WTC11 (cell line): ENCODE results near the gene ANKRD33B. TPM values are rescaled to one million over a fixed set of nuclear protein-coding genes. Genes with fewer than 3 reads are reported as not detected.

Experiments
- ATAC-seq: fragments of 200-7000 bp; cut with Tn5 transposase; 2 replicates; pipeline ENCODE4 v1.10.0; 2021; ENCODE audit warnings: mild to moderate bottlenecking, moderate library complexity
- CTCF ChIA-PET: fragments of 300-600 bp; sonication (Branson Sonifier 250); formaldehyde crosslinking; loops from one replicate; lab custom pipeline; 2021; ENCODE audit warnings: antibody characterized with exemption; lab: Charles Lee
- POLR2A ChIA-PET: fragments of 350-600 bp; sonication (Branson Sonifier 250); formaldehyde crosslinking; loops from one replicate; lab custom pipeline; 2021; ENCODE audit warnings: antibody characterized with exemption; lab: Charles Lee
- DNase-seq: peaks from one replicate; pipeline ENCODE4 v3.0.0; 2021; ENCODE audit warnings: low spot score
- H3K27ac Mint-ChIP-seq: 2 replicates; pipeline ENCODE4 v1.8.0; 2021; ENCODE audit warnings: mixed read lengths
- H3K27me3 Mint-ChIP-seq: 2 replicates; pipeline ENCODE4 v1.8.0; 2021; ENCODE audit warnings: low read depth, mild to moderate bottlenecking, moderate library complexity, mixed read lengths
- H3K36me3 Mint-ChIP-seq: 2 replicates; pipeline ENCODE4 v1.8.0; 2021; ENCODE audit warnings: mixed read lengths
- H3K4me1 Mint-ChIP-seq: 2 replicates; pipeline ENCODE4 v1.8.0; 2022; ENCODE audit warnings: mixed read lengths
- H3K4me3 Mint-ChIP-seq: 2 replicates; pipeline ENCODE4 v1.8.0; 2021; ENCODE audit warnings: mild to moderate bottlenecking, moderate library complexity, mixed read lengths
- H3K9me3 Mint-ChIP-seq: 2 replicates; pipeline ENCODE4 v1.8.0; 2021; ENCODE audit warnings: mixed read lengths
- ELF4 ChIP-seq: sonication (generic); formaldehyde crosslinking; IDR thresholded peaks from 2 replicates; pipeline ENCODE4 v1.8.1; 2022; ENCODE audit warnings: low read depth, mild to moderate bottlenecking, moderate library complexity, missing genetic modification reagents
- EMX1 ChIP-seq: fragments of 250-450 bp; sonication (Bioruptor Pico); IDR thresholded peaks from 2 replicates; pipeline ENCODE4 v1.8.0; 2021; ENCODE audit warnings: mild to moderate bottlenecking
- IRF1 ChIP-seq: sonication (generic); formaldehyde crosslinking; IDR thresholded peaks from 2 replicates; pipeline ENCODE4 v1.8.0; 2023; ENCODE audit warnings: missing genetic modification reagents
- MXD4 ChIP-seq: fragments of 250-450 bp; sonication (Bioruptor Pico); IDR thresholded peaks from 2 replicates; pipeline ENCODE4 v1.8.0; 2021; ENCODE audit warnings: mild to moderate bottlenecking, moderate library complexity, borderline replicate concordance
- NR1H2 ChIP-seq: sonication (generic); formaldehyde crosslinking; IDR thresholded peaks from 2 replicates; pipeline ENCODE4 v1.9.0; 2021; ENCODE audit warnings: mild to moderate bottlenecking, moderate library complexity, missing genetic modification reagents
- RORB ChIP-seq: fragments of 250-450 bp; sonication (Bioruptor Pico); IDR thresholded peaks from 2 replicates; pipeline ENCODE4 v1.9.0; 2021; ENCODE audit warnings: mild to moderate bottlenecking
- SMAD4 ChIP-seq: sonication (generic); formaldehyde crosslinking; IDR thresholded peaks from 2 replicates; pipeline ENCODE4 v1.8.0; 2022; ENCODE audit warnings: mild to moderate bottlenecking, missing genetic modification reagents
- TP53 ChIP-seq: sonication (generic); formaldehyde crosslinking; IDR thresholded peaks from 2 replicates; pipeline ENCODE4 v1.8.1; 2023; ENCODE audit warnings: mild to moderate bottlenecking, missing genetic modification reagents
- USF1 ChIP-seq: sonication (generic); formaldehyde crosslinking; IDR thresholded peaks from 2 replicates; pipeline ENCODE4 v1.8.0; 2022; ENCODE audit warnings: mild to moderate bottlenecking, missing genetic modification reagents
- ZNF138 ChIP-seq: sonication (generic); formaldehyde crosslinking; conservative IDR thresholded peaks from 2 replicates; pipeline ENCODE4 v1.8.1; 2022; ENCODE audit warnings: mild to moderate bottlenecking, moderate library complexity, missing genetic modification reagents
- ZNF396 ChIP-seq: fragments of 250-450 bp; sonication (Bioruptor Pico); IDR thresholded peaks from 2 replicates; pipeline ENCODE4 v1.8.0; 2021; ENCODE audit warnings: mild to moderate bottlenecking, moderate library complexity, borderline replicate concordance
- total RNA-seq: library from RNA; stranded (reverse); gene quantifications from 3 replicates; pipeline ENCODE4 v1.2.3, GENCODE V29; 2021
- TF ChIP-seq, protein P1 (sequence below): sonication (generic); formaldehyde crosslinking; IDR thresholded peaks from 2 replicates; pipeline ENCODE4 v1.8.1; 2023; ENCODE audit warnings: mild to moderate bottlenecking, missing genetic modification reagents, moderate library complexity
- TF ChIP-seq, protein P2 (sequence below): fragments of 250-450 bp; sonication (Bioruptor Pico); IDR thresholded peaks from 2 replicates; pipeline ENCODE4 v1.9.0; 2021; ENCODE audit warnings: mild to moderate bottlenecking, borderline replicate concordance
- TF ChIP-seq, protein P3 (sequence below): sonication (generic); formaldehyde crosslinking; IDR thresholded peaks from 2 replicates; pipeline ENCODE4 v1.8.1; 2022; ENCODE audit warnings: low read depth, mild to moderate bottlenecking, moderate library complexity, missing genetic modification reagents, borderline replicate concordance
- TF ChIP-seq, protein P4 (sequence below): sonication (generic); formaldehyde crosslinking; IDR thresholded peaks from 2 replicates; pipeline ENCODE4 v1.8.1; 2022; ENCODE audit warnings: mild to moderate bottlenecking, missing genetic modification reagents, moderate library complexity, borderline replicate concordance
- TF ChIP-seq, protein P5 (sequence below): fragments of 200-600 bp; IDR thresholded peaks from 2 replicates; pipeline ENCODE4 v1.8.0; 2022; ENCODE audit warnings: antibody characterized with exemption

The ANKRD33B gene
- total RNA-seq, 1 experiment from 2014 or later = 9.2 TPM

DNA sequence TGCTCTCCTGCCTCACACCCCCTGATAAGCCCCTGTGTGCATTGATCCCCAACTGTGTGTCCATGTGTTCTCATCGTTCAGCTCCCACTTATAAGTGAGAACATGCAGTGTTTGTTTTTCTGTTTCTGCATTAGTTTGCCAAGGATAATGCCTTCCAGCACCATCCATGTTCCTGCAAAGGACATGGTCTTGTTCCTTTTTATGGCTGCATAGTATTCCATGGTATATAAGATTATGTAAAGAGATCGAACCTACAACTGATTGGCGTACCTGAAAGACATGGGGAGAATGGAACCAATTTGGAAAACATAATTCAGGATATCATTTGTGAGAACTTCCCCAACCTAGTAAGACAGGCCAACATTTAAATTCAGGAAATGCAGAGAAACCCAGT lies 32.4 kb downstream of the ANKRD33B start:
- peaks cover 15% of the 10 kb centered on the region for H3K9me3 Mint-ChIP-seq
- ChIA-PET POLR2A (no interaction called here), CTCF (no interaction called here)
- no peak overlapping the region for H3K4me3 Mint-ChIP-seq
- no peak overlapping the region for H3K27ac Mint-ChIP-seq
- no peak for ATAC-seq
- no peak for TF ChIP-seq ZNF138 (CRISPR knock-in tag)
- TF ChIP-seq, protein P1, sequence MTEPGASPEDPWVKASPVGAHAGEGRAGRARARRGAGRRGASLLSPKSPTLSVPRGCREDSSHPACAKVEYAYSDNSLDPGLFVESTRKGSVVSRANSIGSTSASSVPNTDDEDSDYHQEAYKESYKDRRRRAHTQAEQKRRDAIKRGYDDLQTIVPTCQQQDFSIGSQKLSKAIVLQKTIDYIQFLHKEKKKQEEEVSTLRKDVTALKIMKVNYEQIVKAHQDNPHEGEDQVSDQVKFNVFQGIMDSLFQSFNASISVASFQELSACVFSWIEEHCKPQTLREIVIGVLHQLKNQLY (CRISPR knock-in tag) = no peak
- TF ChIP-seq, protein P2, sequence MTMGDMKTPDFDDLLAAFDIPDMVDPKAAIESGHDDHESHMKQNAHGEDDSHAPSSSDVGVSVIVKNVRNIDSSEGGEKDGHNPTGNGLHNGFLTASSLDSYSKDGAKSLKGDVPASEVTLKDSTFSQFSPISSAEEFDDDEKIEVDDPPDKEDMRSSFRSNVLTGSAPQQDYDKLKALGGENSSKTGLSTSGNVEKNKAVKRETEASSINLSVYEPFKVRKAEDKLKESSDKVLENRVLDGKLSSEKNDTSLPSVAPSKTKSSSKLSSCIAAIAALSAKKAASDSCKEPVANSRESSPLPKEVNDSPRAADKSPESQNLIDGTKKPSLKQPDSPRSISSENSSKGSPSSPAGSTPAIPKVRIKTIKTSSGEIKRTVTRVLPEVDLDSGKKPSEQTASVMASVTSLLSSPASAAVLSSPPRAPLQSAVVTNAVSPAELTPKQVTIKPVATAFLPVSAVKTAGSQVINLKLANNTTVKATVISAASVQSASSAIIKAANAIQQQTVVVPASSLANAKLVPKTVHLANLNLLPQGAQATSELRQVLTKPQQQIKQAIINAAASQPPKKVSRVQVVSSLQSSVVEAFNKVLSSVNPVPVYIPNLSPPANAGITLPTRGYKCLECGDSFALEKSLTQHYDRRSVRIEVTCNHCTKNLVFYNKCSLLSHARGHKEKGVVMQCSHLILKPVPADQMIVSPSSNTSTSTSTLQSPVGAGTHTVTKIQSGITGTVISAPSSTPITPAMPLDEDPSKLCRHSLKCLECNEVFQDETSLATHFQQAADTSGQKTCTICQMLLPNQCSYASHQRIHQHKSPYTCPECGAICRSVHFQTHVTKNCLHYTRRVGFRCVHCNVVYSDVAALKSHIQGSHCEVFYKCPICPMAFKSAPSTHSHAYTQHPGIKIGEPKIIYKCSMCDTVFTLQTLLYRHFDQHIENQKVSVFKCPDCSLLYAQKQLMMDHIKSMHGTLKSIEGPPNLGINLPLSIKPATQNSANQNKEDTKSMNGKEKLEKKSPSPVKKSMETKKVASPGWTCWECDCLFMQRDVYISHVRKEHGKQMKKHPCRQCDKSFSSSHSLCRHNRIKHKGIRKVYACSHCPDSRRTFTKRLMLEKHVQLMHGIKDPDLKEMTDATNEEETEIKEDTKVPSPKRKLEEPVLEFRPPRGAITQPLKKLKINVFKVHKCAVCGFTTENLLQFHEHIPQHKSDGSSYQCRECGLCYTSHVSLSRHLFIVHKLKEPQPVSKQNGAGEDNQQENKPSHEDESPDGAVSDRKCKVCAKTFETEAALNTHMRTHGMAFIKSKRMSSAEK (CRISPR knock-in tag) = no peak
- TF ChIP-seq ZNF396 = no peak
- TF ChIP-seq, protein P3, sequence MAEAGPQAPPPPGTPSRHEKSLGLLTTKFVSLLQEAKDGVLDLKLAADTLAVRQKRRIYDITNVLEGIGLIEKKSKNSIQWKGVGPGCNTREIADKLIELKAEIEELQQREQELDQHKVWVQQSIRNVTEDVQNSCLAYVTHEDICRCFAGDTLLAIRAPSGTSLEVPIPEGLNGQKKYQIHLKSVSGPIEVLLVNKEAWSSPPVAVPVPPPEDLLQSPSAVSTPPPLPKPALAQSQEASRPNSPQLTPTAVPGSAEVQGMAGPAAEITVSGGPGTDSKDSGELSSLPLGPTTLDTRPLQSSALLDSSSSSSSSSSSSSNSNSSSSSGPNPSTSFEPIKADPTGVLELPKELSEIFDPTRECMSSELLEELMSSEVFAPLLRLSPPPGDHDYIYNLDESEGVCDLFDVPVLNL (CRISPR knock-in tag) = no peak
- no peak for TF ChIP-seq TP53
- no peak for TF ChIP-seq EMX1 (CRISPR knock-in tag)
- no peak for TF ChIP-seq IRF1 (CRISPR knock-in tag)
- no peak for TF ChIP-seq MXD4 (CRISPR knock-in tag)
- no peak for TF ChIP-seq NR1H2
- TF ChIP-seq, protein P4, sequence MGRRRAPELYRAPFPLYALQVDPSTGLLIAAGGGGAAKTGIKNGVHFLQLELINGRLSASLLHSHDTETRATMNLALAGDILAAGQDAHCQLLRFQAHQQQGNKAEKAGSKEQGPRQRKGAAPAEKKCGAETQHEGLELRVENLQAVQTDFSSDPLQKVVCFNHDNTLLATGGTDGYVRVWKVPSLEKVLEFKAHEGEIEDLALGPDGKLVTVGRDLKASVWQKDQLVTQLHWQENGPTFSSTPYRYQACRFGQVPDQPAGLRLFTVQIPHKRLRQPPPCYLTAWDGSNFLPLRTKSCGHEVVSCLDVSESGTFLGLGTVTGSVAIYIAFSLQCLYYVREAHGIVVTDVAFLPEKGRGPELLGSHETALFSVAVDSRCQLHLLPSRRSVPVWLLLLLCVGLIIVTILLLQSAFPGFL (CRISPR knock-in tag) = no peak
- TF ChIP-seq SMAD4 (CRISPR knock-in tag) = no peak
- TF ChIP-seq ELF4 (CRISPR knock-in tag) = no peak
- no peak for TF ChIP-seq RORB (CRISPR knock-in tag)
- TF ChIP-seq, protein P5, sequence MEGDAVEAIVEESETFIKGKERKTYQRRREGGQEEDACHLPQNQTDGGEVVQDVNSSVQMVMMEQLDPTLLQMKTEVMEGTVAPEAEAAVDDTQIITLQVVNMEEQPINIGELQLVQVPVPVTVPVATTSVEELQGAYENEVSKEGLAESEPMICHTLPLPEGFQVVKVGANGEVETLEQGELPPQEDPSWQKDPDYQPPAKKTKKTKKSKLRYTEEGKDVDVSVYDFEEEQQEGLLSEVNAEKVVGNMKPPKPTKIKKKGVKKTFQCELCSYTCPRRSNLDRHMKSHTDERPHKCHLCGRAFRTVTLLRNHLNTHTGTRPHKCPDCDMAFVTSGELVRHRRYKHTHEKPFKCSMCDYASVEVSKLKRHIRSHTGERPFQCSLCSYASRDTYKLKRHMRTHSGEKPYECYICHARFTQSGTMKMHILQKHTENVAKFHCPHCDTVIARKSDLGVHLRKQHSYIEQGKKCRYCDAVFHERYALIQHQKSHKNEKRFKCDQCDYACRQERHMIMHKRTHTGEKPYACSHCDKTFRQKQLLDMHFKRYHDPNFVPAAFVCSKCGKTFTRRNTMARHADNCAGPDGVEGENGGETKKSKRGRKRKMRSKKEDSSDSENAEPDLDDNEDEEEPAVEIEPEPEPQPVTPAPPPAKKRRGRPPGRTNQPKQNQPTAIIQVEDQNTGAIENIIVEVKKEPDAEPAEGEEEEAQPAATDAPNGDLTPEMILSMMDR = no peak
- no peak for TF ChIP-seq USF1
- no peaks in the 10 kb centered on the region for H3K27me3 Mint-ChIP-seq
- no peaks in the 10 kb centered on the region for H3K36me3 Mint-ChIP-seq
- DNase-seq = no peak
- peaks cover 10% of the 10 kb centered on the region for H3K4me1 Mint-ChIP-seq
